HG03064 (cell line): Measurements from ENCODE around the gene EIF4G3.
"Not testable (repeated sequence)": the region's sequence is repeated elsewhere in the genome, so short reads cannot be mapped to it uniquely, and the experiment has no call there.

Source experiments
- ATAC-seq: cut with Tn5 transposase; IDR thresholded peaks from one replicate; pipeline ENCODE4 v1.9.1; 2021; ENCODE audit warnings: low read depth; ENCODE audit not compliant: unreplicated experiment

Gene EIF4G3

GRCh38 chr1:20964540-20965484 lies 211.9 kb downstream of the EIF4G3 start:
- ATAC-seq = peak; percentile 80

- no peak for ATAC-seq
Observed at GRCh38 chr1:20962576-20963258, 214.0 kb downstream of the EIF4G3 start.

GRCh38 chr1:20958430-20958829 lies 218.3 kb downstream of the EIF4G3 start:
- no peak for ATAC-seq

- no peak for ATAC-seq
Observed at GRCh38 chr1:20956272-20956671, 220.4 kb downstream of the EIF4G3 start.

GRCh38 chr1:20950679-20951078 lies 226.0 kb downstream of the EIF4G3 start:
- no peak for ATAC-seq

- no peak for ATAC-seq
Observed at GRCh38 chr1:20949871-20950590, 226.7 kb downstream of the EIF4G3 start.

GRCh38 chr1:20948101-20948500 lies 228.6 kb downstream of the EIF4G3 start:
- no peak for ATAC-seq

- no peak for ATAC-seq
Observed at GRCh38 chr1:20947409-20947808, 229.3 kb downstream of the EIF4G3 start.

- ATAC-seq = no peak
Observed at GRCh38 chr1:20936621-20937020, 240.1 kb downstream of the EIF4G3 start.

GRCh38 chr1:20936216-20936615 lies 240.5 kb downstream of the EIF4G3 start:
- no peak for ATAC-seq

- no peak for ATAC-seq
Observed at GRCh38 chr1:20935717-20936116, 241.0 kb downstream of the EIF4G3 start.

- no peak for ATAC-seq
Observed at GRCh38 chr1:20932437-20932977, 244.2 kb downstream of the EIF4G3 start.

- no peak for ATAC-seq
Observed at GRCh38 chr1:20931930-20932436, 244.7 kb downstream of the EIF4G3 start.

GRCh38 chr1:20930427-20930826 lies 246.3 kb downstream of the EIF4G3 start:
- no peak for ATAC-seq

GRCh38 chr1:20928146-20928545 lies 248.6 kb downstream of the EIF4G3 start:
- no peak for ATAC-seq

GRCh38 chr1:20921285-20921684 lies 255.4 kb downstream of the EIF4G3 start:
- ATAC-seq = no peak

GRCh38 chr1:20913242-20913641 lies 263.5 kb downstream of the EIF4G3 start:
- ATAC-seq = no peak

- not testable (repeated sequence) for ATAC-seq
Observed at GRCh38 chr1:20907526-20907925, 269.2 kb downstream of the EIF4G3 start.

GRCh38 chr1:20903437-20903836 lies 273.3 kb downstream of the EIF4G3 start:
- ATAC-seq = no peak

- ATAC-seq = no peak
Observed at GRCh38 chr1:20900056-20900455, 276.6 kb downstream of the EIF4G3 start.
